Left colon (tissue), 2 donors: ENCODE measurements around the gene SATL1. TPM values are rescaled to one million over a fixed set of nuclear protein-coding genes. Genes with fewer than 3 reads are reported as not detected.
"Not testable (repeated sequence)": the region's sequence is repeated elsewhere in the genome, so short reads cannot be mapped to it uniquely, and the experiment has no call there.

Experiments used
- ATAC-seq: fragments of 200-7000 bp; cut with Tn5 transposase; one replicate; pipeline ENCODE4 v1.9.1; 2020; ENCODE audit warnings: mild to moderate bottlenecking, moderate library complexity
- DNase-seq, 2 donors: peaks; one replicate each; pipeline ENCODE4 v3.0.0-alpha.2; 2020
- intact Hi-C, 2 donors: fragments of 100-400 bp; cut with DNase I in 1 of 2; cut with micrococcal nuclease in 1 of 2; formaldehyde crosslinking; loops; one replicate each; pipeline versions ENCODE4 v1.11.2 to v1.14.0; 2022; cut with DNase I, micrococcal nuclease
- total RNA-seq, 2 donors: library from RNA; stranded (reverse); fragmentation: NEBNext Ultra II Directional; extraction: Animal tissue kit (Norgen Biotek cat#: 25700); gene quantifications; one replicate each; pipeline ENCODE4 v1.2.1, GENCODE V29; 2021
- donor health status: DM: no; HTN: no; CAD: no.
- donor health status: DM: yes; HTN: yes; CAD: no.

The SATL1 gene
- total RNA-seq, 2 donors from 2014 or later, result 0.08 to 0.09 TPM

GRCh38 chrX:85114171-85114570, 129.4 kb downstream of the SATL1 start:
- intact Hi-C loops, result loop anchor here in 1 of 2 donors (10.0 kb wide), 1 partner anchor 431 kb away; no protein-coding TSS in a partner anchor
- ATAC-seq (no peak), DNase-seq (no peak)

DNA sequence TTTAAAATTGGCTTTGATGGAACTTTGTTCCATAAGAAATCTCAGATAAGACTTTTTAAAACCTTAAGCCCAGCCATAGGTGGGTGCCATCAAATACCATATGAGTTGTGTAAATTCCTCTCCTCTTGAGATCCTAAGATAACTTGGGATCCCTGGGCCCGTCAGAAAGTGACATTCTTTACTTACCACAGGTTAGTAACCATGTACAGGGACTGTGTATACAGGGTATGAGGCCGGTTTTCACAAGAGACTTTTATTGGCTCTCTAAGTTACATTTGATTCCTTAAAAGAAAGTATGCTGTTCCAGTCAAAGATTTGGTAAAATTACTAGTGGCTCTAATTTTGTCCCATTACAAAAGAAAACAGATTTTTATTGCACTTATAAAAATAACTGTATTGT, 129.8 kb downstream of the SATL1 start:
- no peak for ATAC-seq
- intact Hi-C loops, result loop anchor here in 1 of 2 donors (10.0 kb wide), 1 partner anchor 431 kb away; no protein-coding TSS in a partner anchor

DNA sequence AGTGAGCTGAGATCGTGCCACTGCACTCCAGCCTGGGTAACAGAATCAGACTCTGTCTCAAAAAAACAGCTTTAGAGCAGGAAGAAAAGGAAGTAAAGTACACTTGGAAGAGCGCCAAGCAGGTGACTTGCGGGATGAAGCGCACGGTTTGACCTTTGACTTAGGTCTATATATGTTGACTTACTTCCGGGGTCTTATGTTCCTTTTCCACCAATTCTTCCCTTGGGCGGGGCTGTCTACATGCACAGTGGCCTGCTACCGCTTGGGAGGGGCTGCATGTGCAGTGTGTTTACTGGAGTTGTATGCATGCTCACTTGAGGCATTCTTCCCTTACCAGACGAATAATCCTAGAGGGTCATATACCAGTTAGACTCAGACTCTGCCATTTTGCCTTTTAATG, 131.3 kb downstream of the SATL1 start:
- intact Hi-C loops, result loop anchor here in 1 of 2 donors (10.0 kb wide), 1 partner anchor 433 kb away; no protein-coding TSS in a partner anchor
- peak; percentile 53 to 75 for DNase-seq

More for the DNA sequence above, 129.8 kb downstream of the SATL1 start:
- no peak for DNase-seq

DNA sequence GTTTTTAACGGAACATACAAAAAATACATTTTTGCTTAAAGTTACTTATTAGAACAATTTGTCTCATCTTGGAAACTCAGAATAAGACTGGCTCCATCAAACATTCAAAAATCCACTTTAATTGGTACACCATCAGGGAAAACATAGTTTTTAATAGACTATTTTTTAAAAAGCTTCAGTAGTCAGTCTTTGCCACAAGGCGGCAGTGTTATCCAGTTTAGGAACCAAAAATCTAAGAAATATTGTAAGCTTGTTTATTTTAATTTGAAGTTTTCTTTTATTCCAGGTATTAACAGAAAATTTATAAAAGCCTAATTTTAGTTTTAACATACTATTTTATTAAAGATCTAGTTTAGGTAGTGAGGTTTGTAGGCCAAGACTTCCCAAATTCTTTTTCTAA, 132.2 kb downstream of the SATL1 start:
- intact Hi-C loops, result loop anchor here in 1 of 2 donors (10.0 kb wide), 1 partner anchor 433 kb away; no protein-coding TSS in a partner anchor
- ATAC-seq (peak; percentile 38), DNase-seq (peak in 1 of 2 donors; percentile 30)

More for the DNA sequence above, 131.3 kb downstream of the SATL1 start:
- peak; percentile 97 for ATAC-seq

- intact Hi-C loops, result no loop called here
- DNase-seq (peak in 1 of 2 donors; percentile 11), ATAC-seq (no peak)
Observed at GRCh38 chrX:85109235-85109634, 134.3 kb downstream of the SATL1 start.

DNA sequence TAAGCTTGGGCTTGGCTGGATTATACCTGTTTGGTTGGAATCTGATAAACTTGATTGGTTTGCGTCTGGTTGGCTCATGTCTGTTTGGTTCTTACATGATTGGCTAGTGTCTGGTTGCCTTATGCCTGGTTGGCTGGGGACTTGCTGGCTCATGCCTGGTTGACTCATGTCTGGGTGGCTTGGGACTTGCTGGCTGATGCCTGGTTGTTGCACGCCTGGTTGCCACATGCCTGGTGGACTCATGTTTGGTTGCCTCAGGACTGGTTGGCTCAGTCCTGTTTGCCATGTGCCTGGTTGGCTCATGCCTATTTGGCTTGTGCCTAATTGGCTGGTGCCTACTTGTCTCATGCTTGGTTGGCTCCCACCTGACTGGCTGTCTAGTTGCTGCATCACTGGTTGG, 135.4 kb downstream of the SATL1 start:
- ATAC-seq, result no peak
- intact Hi-C loops, result no loop called here
- DNase-seq, result no peak

DNA sequence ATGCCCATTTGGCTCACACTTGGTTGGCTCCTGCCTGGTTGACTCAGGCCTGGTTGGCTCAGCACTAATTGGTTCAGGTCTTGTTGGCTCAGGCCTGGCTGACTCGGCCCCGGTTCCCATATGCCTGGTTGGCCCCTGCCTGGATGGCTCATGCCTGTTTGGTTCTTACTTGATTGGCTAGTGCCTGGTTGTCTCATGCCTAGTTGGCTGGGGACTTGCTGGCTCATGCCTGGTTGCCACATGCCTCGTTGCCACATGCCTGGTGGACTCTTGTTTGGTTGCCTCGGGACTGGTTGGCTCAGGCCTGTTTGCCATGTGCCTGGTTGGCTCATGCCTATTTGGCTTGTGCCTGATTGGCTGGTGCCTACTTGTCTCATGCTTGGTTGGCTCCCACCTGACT, 136.2 kb downstream of the SATL1 start:
- DNase-seq (no peak), ATAC-seq (no peak)
- intact Hi-C loops, result no loop called here

- intact Hi-C loops, result no loop called here
- DNase-seq (no peak), ATAC-seq (no peak)
Observed at GRCh38 chrX:85089321-85089840, 154.2 kb downstream of the SATL1 start.

- no peak for DNase-seq
- intact Hi-C loops, result no loop called here
- peak; percentile 48 for ATAC-seq
Observed at GRCh38 chrX:85084770-85085393, 158.7 kb downstream of the SATL1 start.

DNA sequence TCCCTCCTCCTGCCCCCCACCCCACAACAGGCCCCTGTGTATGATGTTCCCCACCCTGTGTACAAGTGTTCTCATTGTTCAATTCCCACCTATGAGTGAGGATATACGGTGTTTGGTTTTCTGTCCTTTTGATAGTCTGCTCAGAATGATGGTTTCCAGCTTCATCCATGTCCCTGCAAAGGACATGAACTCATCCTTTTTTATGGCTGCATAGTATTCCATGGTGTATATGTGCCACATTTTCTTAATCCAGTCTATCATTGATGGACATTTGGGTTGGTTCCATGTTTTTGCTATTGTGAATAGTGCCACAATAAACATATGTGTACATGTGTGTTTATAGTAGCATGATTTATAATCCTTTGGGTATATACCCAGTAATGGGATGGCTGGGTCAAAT, 166.3 kb downstream of the SATL1 start:
- intact Hi-C loops, ATAC-seq, DNase-seq: not testable (repeated sequence)

- intact Hi-C loops, result no loop called here
- ATAC-seq (no peak), DNase-seq (no peak)
Observed at GRCh38 chrX:85065512-85066198, 177.9 kb downstream of the SATL1 start.

GRCh38 chrX:85052636-85053343, 190.8 kb downstream of the SATL1 start:
- ATAC-seq, result no peak
- no peak for DNase-seq
- intact Hi-C loops, result no loop called here

DNA sequence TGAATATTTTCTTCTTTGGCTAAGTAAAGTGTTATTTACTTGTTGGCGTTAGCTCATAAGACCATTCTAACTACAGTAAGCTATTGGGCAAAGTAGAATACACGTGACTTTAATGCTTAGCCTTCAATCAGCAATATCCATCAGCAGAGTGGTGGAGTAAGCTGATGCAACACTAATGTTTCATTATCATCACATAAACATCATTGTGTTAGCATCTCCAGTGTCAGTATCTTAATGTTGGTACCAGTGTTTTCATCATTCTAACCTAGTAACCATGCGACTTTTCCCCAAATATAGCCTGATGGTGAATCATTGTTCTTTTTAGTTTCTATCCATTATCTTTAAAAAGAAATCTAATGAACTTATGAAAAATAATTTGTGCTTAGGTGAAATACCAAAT, 191.4 kb downstream of the SATL1 start:
- no peak for ATAC-seq
- intact Hi-C loops, result no loop called here
- DNase-seq, result no peak

GRCh38 chrX:85051627-85052026, 192.0 kb downstream of the SATL1 start:
- intact Hi-C loops, result no loop called here
- ATAC-seq, result no peak
- DNase-seq, result no peak

Other genes starting within 250 kb of the SATL1 start
- 10 to 100 TPM; 22.8 to 24.4 TPM for gene APOOL, start 239.9 kb downstream of the SATL1 start, total RNA-seq
- gene ZNF711, start 212 bp upstream of the SATL1 start, total RNA-seq, result 1 to 10 TPM; 1.3 to 1.5 TPM
- 100 to 1,000 TPM; 159 to 184 TPM for gene POF1B, start 135.9 kb upstream of the SATL1 start, total RNA-seq